ENCODE results near the gene CLCNKA.

GRCh38 chr1:15972409-15972808 is 49.4 kb upstream of the CLCNKA start:
- TF ChIP-seq, protein P1, sequence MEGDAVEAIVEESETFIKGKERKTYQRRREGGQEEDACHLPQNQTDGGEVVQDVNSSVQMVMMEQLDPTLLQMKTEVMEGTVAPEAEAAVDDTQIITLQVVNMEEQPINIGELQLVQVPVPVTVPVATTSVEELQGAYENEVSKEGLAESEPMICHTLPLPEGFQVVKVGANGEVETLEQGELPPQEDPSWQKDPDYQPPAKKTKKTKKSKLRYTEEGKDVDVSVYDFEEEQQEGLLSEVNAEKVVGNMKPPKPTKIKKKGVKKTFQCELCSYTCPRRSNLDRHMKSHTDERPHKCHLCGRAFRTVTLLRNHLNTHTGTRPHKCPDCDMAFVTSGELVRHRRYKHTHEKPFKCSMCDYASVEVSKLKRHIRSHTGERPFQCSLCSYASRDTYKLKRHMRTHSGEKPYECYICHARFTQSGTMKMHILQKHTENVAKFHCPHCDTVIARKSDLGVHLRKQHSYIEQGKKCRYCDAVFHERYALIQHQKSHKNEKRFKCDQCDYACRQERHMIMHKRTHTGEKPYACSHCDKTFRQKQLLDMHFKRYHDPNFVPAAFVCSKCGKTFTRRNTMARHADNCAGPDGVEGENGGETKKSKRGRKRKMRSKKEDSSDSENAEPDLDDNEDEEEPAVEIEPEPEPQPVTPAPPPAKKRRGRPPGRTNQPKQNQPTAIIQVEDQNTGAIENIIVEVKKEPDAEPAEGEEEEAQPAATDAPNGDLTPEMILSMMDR (IDR thresholded peaks at IDR 0.05; ENCODE audit: low read length): no peak
- no peak for TF ChIP-seq EZH2 (optimal IDR thresholded peaks at IDR 0.05; ENCODE audit: low read depth, low read length)
